Astrocyte of the spinal cord (primary cell): Measurements from ENCODE around the gene TMEM18.

Experiments used
- DNase-seq: peaks from one replicate; pipeline ENCODE4 v3.0.0; 2011; ENCODE audit warnings: low read depth, low spot score
- H3K4me3 ChIP-seq: 2 replicates; pipeline ENCODE4 v1.5.1; 2011; ENCODE audit warnings: low read depth, mild to moderate bottlenecking, low read length, moderate library complexity
- CTCF ChIP-seq: IDR thresholded peaks from 2 replicates; pipeline ENCODE4 v1.5.1; 2012; ENCODE audit warnings: low read depth, mild to moderate bottlenecking, low read length, inconsistent platforms
- in situ Hi-C: cut with HindIII; loops from 2 replicates; pipeline ENCODE4 v1.10.0; 2017; ENCODE audit warnings: low sequenced_read_pairs

The TMEM18 gene

GRCh38 chr2:647003-647560, 30.1 kb downstream of the TMEM18 start:
- in situ Hi-C loops, result no loop called here
- no peak overlapping the region for H3K4me3 ChIP-seq
- no peak for DNase-seq
- no peak for TF ChIP-seq CTCF

GRCh38 chr2:644871-645270, 32.3 kb downstream of the TMEM18 start:
- no peak for TF ChIP-seq CTCF
- in situ Hi-C loops, result no loop called here
- DNase-seq, result no peak
- H3K4me3 ChIP-seq, result no peak overlapping the region

DNA sequence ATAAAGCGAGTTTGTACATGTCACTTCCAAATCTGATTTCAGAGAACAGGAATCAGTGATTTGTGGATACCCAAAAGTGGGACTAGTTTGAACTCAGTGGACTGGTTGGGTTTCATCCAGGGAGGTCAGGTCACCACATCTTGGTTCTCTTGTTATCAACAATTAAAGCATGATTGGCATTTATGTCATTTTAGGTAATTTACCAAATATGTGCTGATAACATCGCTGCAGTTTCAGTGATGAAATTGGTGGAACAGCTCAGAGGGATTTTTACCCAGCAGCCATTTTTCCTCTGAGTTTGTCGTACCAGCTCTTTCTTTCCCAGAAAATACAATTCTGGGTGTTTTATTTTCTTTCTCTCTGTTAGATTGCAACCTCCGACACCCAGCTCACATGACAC, 33.4 kb downstream of the TMEM18 start:
- DNase-seq, result no peak
- no peak for TF ChIP-seq CTCF
- in situ Hi-C loops, result no loop called here
- H3K4me3 ChIP-seq, result no peak overlapping the region

DNA sequence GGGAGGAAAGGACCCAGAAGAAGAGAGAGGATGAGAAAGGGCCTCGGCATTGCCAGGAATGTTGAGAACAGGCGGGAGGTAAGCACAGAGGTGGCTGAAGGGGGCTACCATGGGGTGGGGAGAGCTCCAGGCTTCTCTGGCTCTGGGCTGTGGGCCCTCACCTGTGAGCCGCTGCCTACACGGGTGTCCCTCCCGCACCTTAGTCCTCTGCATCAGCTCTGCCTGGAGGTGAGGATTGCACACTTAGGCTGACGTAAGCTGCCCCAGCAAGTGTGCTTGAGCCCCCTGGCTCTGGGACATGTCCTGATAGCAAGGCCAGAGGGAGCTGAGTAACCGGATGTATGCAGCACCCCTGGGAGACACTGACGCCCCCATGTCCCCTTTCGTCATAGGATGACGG, 33.9 kb downstream of the TMEM18 start:
- in situ Hi-C loops, result no loop called here
- no peak for TF ChIP-seq CTCF
- no peak for DNase-seq
- no peak overlapping the region for H3K4me3 ChIP-seq

DNA sequence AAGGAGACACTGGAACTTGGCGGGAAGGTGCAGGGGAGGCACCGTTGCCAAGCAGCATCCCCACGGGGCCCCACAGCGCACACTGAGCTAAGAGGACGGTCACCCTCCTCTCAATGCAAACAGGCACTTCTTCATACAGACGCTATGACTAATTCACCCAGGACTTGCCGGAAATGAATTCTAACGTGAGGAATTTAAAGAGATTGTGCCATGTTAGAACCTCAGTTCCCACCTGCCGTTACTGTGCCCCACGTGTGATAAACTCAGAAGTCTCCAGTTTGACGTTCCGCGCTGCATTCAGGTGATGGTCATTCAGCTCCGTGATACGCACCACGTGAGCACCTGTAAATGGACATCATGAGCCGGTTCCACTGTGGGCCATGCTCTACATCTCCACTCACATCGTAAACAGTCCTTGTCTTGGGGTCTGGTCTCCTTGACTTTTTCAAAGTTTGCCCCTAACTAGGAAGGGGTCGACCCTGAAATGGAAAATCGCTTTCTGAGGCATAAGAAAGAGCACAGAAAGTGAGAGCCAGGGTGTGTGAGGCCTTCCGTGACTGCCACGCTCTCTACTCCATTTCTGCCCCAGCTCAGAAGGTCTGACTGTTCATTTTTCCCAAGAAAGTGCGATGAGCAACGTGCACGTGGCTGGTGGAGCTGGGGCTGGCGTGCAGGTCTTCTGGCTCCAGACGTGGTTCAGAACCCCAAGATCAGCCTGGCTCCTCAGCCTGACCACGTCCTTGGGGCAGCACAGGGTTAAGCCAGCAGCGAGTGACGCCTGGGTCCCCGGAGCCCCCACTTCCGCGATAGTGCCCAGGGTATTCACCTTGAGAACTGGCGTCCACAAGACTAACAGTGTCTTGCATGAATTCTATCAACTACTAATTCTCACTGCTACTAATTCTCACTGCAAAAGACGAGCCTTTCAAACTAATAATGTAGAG, 35.1 kb downstream of the TMEM18 start:
- TF ChIP-seq CTCF, result no peak
- in situ Hi-C loops, result no loop called here
- DNase-seq, result no peak
- no peak overlapping the region for H3K4me3 ChIP-seq

DNA sequence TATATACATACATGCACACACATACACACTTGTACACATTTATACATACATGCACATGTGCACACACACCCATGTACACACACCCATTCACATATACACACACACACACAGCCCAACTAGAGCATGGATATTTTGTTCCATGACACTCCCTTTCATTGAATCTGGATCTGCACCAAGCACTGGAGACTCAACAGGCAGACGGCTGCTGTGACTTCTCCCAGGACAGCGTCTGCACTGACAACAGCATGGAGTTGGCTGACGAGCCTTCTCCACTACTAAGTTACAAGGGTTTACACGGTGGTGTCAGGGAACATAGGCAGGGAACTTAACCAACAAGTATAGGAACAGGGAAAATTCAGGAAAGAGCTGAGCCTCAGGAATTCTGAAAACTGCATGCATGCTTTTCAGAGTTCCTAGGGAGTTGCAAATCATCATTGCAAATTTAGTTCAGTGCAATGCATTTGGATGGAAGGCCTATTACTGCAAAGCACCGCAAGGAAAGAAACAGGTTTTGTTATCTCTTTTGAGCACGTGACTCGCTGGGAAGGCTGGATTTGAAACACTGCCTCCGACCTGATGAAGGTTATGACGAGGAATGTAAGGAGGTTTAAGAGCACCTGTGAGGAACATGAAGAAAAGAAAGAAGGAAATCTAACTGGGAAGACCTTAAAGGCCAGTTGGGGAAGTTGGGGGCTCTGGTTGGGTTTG, 35.9 kb downstream of the TMEM18 start:
- no peak for DNase-seq
- in situ Hi-C loops, result no loop called here
- no peak overlapping the region for H3K4me3 ChIP-seq
- no peak for TF ChIP-seq CTCF
